Ovary (tissue), 9 donors: ENCODE data around the gene MRPL34. TPM values are rescaled to one million over a fixed set of nuclear protein-coding genes. Genes with fewer than 3 reads are reported as not detected.

Experiments used
- DNase-seq, 5 donors: peaks; one replicate each; pipeline ENCODE4 v3.0.0-alpha.2; 2019 to 2020
- H3K27ac ChIP-seq, 2 donors: fragments of 200-600 bp; one replicate each; pipeline versions ENCODE4 v1.5.1 to v1.8.0; 2019 to 2022
- H3K27me3 ChIP-seq: fragments of 200-600 bp; one replicate; pipeline ENCODE4 v1.8.0; 2022
- H3K36me3 ChIP-seq: fragments of 200-600 bp; sonication (generic); one replicate; pipeline ENCODE4 v1.5.1; 2019
- H3K4me1 ChIP-seq: one replicate; pipeline ENCODE4 v1.8.1; 2013; ENCODE audit warnings: mild to moderate bottlenecking, moderate library complexity; ENCODE audit not compliant: insufficient read depth
- H3K4me3 ChIP-seq: fragments of 200-600 bp; sonication (generic); one replicate; pipeline ENCODE4 v1.5.1; 2017
- H3K9me3 ChIP-seq, 2 donors: fragments of 200-600 bp in 1 of 2; sonication (generic) in 1 of 2; one replicate each; pipeline versions ENCODE4 v1.5.1 to v1.8.1; 2013 to 2019; ENCODE audit warnings: mild to moderate bottlenecking in 1 of 2, moderate library complexity in 1 of 2
- CTCF ChIP-seq, 3 donors: fragments of 450-650 bp in 2 of 3; fragments of 200-600 bp in 1 of 3; IDR thresholded peaks; one replicate each; pipeline versions ENCODE4 v1.5.1 to v1.8.0; 2016 to 2022; ENCODE audit warnings: antibody characterized with exemption in 3 of 3, mild to moderate bottlenecking in 1 of 3
- EP300 ChIP-seq: sonication (generic); formaldehyde crosslinking; IDR thresholded peaks from one replicate; pipeline ENCODE4 v1.6.1; 2017; ENCODE audit warnings: antibody characterized with exemption
- POLR2A ChIP-seq: fragments of 450-650 bp; IDR thresholded peaks from one replicate; pipeline ENCODE4 v1.6.1; 2017; ENCODE audit warnings: antibody characterized with exemption, mild to moderate bottlenecking, moderate library complexity
- WGBS, 3 donors: extraction: QIAGEN DNeasy Blood & Tissue Kit in 1 of 3; methylation state at CpG; one replicate each; pipeline versions ENCODE4 v1.1.5 to v1.1.7; 2013 to 2017; 5-methylcytosine and 5-hydroxymethylcytosine counted together
- intact Hi-C, 4 donors: fragments of 100-400 bp; cut with DNase I; formaldehyde crosslinking; loops; one replicate each; pipeline versions ENCODE4 v1.11.0 to v1.15.1; 2022 to 2023
- polyA plus RNA-seq, 2 donors: library from polyadenylated mRNA; stranded (reverse); fragments of 200-250 nt in 1 of 2; fragments of 350-450 nt in 1 of 2; fragmentation: Illumina TruSeq in 1 of 2; extraction: RNeasy Lipid Tissue Mini Kit (QIAGEN cat#74804) in 1 of 2; gene quantifications; one replicate each; pipeline ENCODE4 v1.2.3, GENCODE V29; 2013 to 2014
- total RNA-seq, 7 donors: library from RNA; depleted of rRNA in 2 of 7; stranded (reverse); fragments of >200 nt in 2 of 7; fragmentation: NEBNext Ultra II Directional in 3 of 7; extraction: Animal tissue kit (Norgen Biotek cat#: 25700) in 3 of 7; gene quantifications; one replicate each; pipeline versions ENCODE4 v1.1.0 to v1.2.4, GENCODE V29; 2016 to 2023
- donor health status: DM: no; HTN: no; CAD: no; lungs with moderate emphysema.
- donor health status: DM: no; HTN: no; CAD: no.
- donor health status: Bipolar disorder and iron deficiency.
- donor health status: DM: yes; HTN: yes; CAD: no.
- donor health status: DM: no; HTN: no; CAD: no.
- donor health status: DM: yes; HTN: yes; CAD: no.

Gene MRPL34
- total and polyA plus RNA-seq, 9 donors: 39.5 to 93.4 (median 58.3) TPM

- Histone ChIP-seq H3K27ac (peak overlapping the region; percentile 50 to 59), H3K27me3 (no peaks in the 10 kb centered on the region), H3K4me1 (peaks cover 7% of the 10 kb centered on the region), H3K9me3 (no peaks in the 10 kb centered on the region), H3K36me3 (no peaks in the 10 kb centered on the region), H3K4me3 (peak overlapping the region; percentile 65)
- intact Hi-C loops: no loop called here
- TF ChIP-seq POLR2A (no peak), EP300 (no peak), CTCF (IDR thresholded peaks at IDR 0.05) (no peak)
- peak; percentile 55 to 76 (median 74) for DNase-seq
- WGBS, 3 donors: 7 to 37% (median 12%) methylated on average over 5 to 29 of the region's 29 CpGs
Measured at GRCh38 chr19:17302391-17303166, 3.1 kb upstream of the MRPL34 start.

DNA sequence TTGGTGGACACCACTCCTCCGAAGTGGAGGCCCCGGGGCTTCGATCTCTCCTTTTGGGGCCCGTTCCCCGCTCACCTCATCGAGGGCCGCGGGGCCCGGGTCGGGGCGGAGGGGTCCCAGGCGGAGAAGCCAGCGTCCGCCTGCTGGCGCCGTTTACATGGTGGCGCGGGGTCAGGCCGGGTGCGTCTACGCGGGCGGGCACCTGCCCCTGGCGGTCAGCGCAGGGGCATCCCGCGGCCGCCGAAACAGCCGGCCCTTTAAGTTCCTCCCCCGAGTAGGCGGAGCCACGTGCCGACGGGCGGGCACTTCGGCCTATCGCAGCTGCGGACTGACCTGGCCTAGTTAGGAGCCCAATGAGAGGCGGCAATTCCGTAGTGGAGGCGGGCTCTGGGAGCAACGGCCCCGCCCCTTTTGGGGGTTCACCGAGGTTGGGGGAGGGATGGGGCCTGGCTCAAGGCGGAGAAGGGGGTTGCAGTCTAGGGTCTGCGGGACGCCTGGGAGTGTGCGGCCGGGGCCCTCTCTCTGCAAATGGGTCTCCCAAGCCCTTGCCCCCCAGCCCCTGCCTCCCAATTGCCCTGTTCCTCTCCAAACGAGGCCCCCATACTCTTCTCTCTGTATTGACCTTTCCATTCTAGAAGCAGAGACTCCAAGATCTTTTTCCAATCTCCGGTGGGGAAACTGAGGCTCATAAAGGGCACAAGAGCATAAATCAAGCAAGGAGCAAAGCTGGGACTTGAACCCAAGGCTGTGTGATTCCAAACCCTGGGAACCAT, 2.3 kb upstream of the MRPL34 start, which contains the start of gene ABHD8:
TSS of gene ABHD8 (minus strand) at position 259 of the 773 bp plus-strand sequence. CDS start 1,809 bp downstream, outside the sequence.
- Histone ChIP-seq H3K4me3 (peak within 1 kb of the TSS; percentile 65), H3K36me3 (no peaks in the 10 kb centered on the region), H3K4me1 (peaks cover 7% of the 10 kb centered on the region), H3K27ac (peak within 1 kb of the TSS; percentile 50 to 59), H3K9me3 (no peaks in the 10 kb centered on the region), H3K27me3 (no peaks in the 10 kb centered on the region)
- peak; percentile 98 to 99 (median 98) for DNase-seq
- intact Hi-C loops: no loop called here
- TF ChIP-seq CTCF (IDR thresholded peaks at IDR 0.05) (peak; percentile 71 to 94 (median 91)), POLR2A (peak; percentile 31), EP300 (no peak)
- WGBS, 3 donors: 1% methylated on average over 25 to 52 of the region's 52 CpGs

GRCh38 chr19:17303940-17304267, 1.8 kb upstream of the MRPL34 start:
- Histone ChIP-seq H3K4me1 (peaks cover 7% of the 10 kb centered on the region), H3K27me3 (no peaks in the 10 kb centered on the region), H3K9me3 (no peaks in the 10 kb centered on the region), H3K4me3 (peak overlapping the region; percentile 65), H3K36me3 (no peaks in the 10 kb centered on the region), H3K27ac (peak overlapping the region in 1 of 2 donors; percentile 59)
- TF ChIP-seq POLR2A (no peak), EP300 (no peak), CTCF (IDR thresholded peaks at IDR 0.05) (no peak)
- intact Hi-C loops: no loop called here
- 33 to 42% (median 33%) methylated on average over 12 of the region's 12 CpGs for WGBS, 3 donors
- DNase-seq: peak in 2 of 5 donors; percentile 46 to 56

GRCh38 chr19:17304386-17305215, 1.1 kb upstream of the MRPL34 start:
- H3K4me1 ChIP-seq: peaks cover 9% of the 10 kb centered on the region
- WGBS, 3 donors: 36 to 50% (median 41%) methylated on average over 12 of the region's 12 CpGs
- H3K4me3 ChIP-seq: no peak overlapping the region
- no peaks in the 10 kb centered on the region for H3K27me3 ChIP-seq
- no peaks in the 10 kb centered on the region for H3K9me3 ChIP-seq
- no peak for TF ChIP-seq EP300
- no peak for TF ChIP-seq CTCF (IDR thresholded peaks at IDR 0.05)
- no peak for TF ChIP-seq POLR2A
- H3K27ac ChIP-seq: peak overlapping the region in 1 of 2 donors; percentile 73
- H3K36me3 ChIP-seq: no peaks in the 10 kb centered on the region
- peak in 2 of 5 donors; percentile 24 to 56 for DNase-seq
- intact Hi-C loops: no loop called here
